Measurements from ENCODE around the gene MATN4. TPM values are rescaled to one million over a fixed set of nuclear protein-coding genes. Genes with fewer than 3 reads are reported as not detected.

The MATN4 gene
- total RNA-seq, 2 donors from 2014 or later: not detected

DNA sequence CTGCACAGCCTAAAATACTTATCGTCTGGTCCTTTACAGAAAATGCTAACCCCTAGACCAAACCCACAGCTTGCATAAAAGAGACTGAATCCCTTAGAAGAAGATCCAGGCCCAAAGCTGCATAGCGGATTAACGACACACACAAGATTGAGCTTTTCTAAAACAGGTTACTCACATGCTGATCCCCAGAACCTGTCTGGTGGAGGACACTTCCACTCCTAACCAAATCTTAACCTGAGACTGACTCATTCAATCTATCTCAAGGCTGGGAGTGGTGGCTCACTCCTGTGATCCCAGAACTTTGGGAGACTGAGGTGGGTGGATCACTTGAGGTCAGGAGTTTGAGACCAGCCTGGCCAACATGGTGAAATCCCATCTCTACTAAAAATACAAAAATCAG lies 50.9 kb downstream of the MATN4 start:
- Mint-ChIP-seq H3K4me3 (no peak overlapping the region), H3K27ac (no peak overlapping the region), H3K4me1 (peaks cover 3% of the 10 kb centered on the region), H3K36me3 (ENCODE audit: low read depth) (peaks cover 7% of the 10 kb centered on the region), H3K27me3 (peaks cover 72% of the 10 kb centered on the region)
- no peaks in the 10 kb centered on the region for H3K9me3 ChIP-seq (ENCODE audit: control insufficient read depth, low read length, poor library complexity, severe bottlenecking)
- ATAC-seq (no peak), DNase-seq (no peak)

- ATAC-seq (no peak), DNase-seq (no peak)
- Mint-ChIP-seq H3K36me3 (ENCODE audit: low read depth) (peaks cover 9% of the 10 kb centered on the region), H3K4me1 (peaks cover 5% of the 10 kb centered on the region), H3K27me3 (peaks cover 77% of the 10 kb centered on the region), H3K27ac (no peak within 1 kb of the TSS), H3K4me3 (peak within 1 kb of the TSS; percentile 7)
- H3K9me3 ChIP-seq (ENCODE audit: control insufficient read depth, low read length, poor library complexity, severe bottlenecking): no peaks in the 10 kb centered on the region
Measured at GRCh38 chr20:45254383-45255262, 53.5 kb downstream of the MATN4 start, which contains the start of gene SLPI. TSS of gene SLPI (minus strand) at chr20:45254564. CDS start at chr20:45254543, 21 bp downstream.

DNA sequence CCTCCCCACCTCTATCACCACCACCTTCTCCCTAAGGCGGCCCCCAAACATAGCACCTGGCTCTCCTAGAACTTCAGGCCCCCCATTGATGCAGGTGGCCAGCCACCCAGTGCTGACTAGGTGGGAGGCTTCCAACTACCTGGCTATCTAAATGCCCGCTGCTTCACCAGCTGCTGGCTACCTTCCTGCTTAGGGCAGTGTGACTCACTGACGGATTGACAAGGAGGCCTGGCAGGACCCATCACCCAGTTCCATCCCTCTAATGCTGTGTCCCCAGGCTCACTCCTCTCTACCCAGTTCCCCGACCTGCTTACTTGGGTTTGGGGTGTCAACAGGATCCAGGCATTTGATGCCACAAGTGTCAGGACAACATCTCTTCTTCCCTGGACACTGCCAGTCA lies 54.8 kb downstream of the MATN4 start:
- ATAC-seq (no peak), DNase-seq (no peak)
- no peaks in the 10 kb centered on the region for H3K9me3 ChIP-seq (ENCODE audit: control insufficient read depth, low read length, poor library complexity, severe bottlenecking)
- peaks cover 10% of the 10 kb centered on the region for H3K36me3 Mint-ChIP-seq (ENCODE audit: low read depth)
- no peak overlapping the region for H3K27ac Mint-ChIP-seq
- H3K27me3 Mint-ChIP-seq: peaks cover 75% of the 10 kb centered on the region
- no peak overlapping the region for H3K4me3 Mint-ChIP-seq
- H3K4me1 Mint-ChIP-seq: peaks cover 5% of the 10 kb centered on the region

GRCh38 chr20:45251884-45252560 lies 56.1 kb downstream of the MATN4 start:
- peaks cover 79% of the 10 kb centered on the region for H3K27me3 Mint-ChIP-seq

GRCh38 chr20:45248609-45249008 lies 59.5 kb downstream of the MATN4 start:
- H3K27ac Mint-ChIP-seq: no peak overlapping the region
- peaks cover 89% of the 10 kb centered on the region for H3K27me3 Mint-ChIP-seq
- H3K4me3 Mint-ChIP-seq: no peak overlapping the region
- H3K36me3 Mint-ChIP-seq (ENCODE audit: low read depth): peaks cover 9% of the 10 kb centered on the region
- H3K4me1 Mint-ChIP-seq: peaks cover 3% of the 10 kb centered on the region
- ATAC-seq (no peak), DNase-seq (no peak)
- no peaks in the 10 kb centered on the region for H3K9me3 ChIP-seq (ENCODE audit: control insufficient read depth, low read length, poor library complexity, severe bottlenecking)

More at GRCh38 chr20:45251884-45252560, 56.1 kb downstream of the MATN4 start:
- peaks cover 10% of the 10 kb centered on the region for H3K36me3 Mint-ChIP-seq (ENCODE audit: low read depth)
- no peak overlapping the region for H3K27ac Mint-ChIP-seq
- DNase-seq (no peak), ATAC-seq (no peak)
- H3K4me3 Mint-ChIP-seq: no peak overlapping the region
- no peaks in the 10 kb centered on the region for H3K9me3 ChIP-seq (ENCODE audit: control insufficient read depth, low read length, poor library complexity, severe bottlenecking)
- H3K4me1 Mint-ChIP-seq: peaks cover 5% of the 10 kb centered on the region

DNA sequence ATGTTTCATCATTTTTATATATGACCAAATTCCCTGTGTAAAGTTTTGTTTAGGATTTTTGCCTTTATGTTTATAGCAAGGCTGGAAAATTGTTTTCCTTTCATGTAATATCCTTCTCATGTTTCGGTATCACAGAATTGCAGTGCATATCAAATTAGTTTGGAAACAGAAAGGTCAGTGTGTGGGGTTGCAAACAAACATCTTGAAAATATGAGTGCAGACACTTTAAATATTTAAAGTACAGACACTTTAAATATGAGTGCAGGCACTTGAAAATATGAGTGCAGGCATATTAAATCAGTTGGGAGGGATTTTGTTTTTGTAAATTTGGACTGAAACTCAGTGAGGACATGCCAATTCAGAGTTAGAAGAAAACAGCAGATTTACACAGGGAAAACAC lies 60.2 kb downstream of the MATN4 start:
- H3K27ac Mint-ChIP-seq: no peak overlapping the region
- peaks cover 3% of the 10 kb centered on the region for H3K4me1 Mint-ChIP-seq
- no peaks in the 10 kb centered on the region for H3K9me3 ChIP-seq (ENCODE audit: control insufficient read depth, low read length, poor library complexity, severe bottlenecking)
- peaks cover 9% of the 10 kb centered on the region for H3K36me3 Mint-ChIP-seq (ENCODE audit: low read depth)
- no peak overlapping the region for H3K4me3 Mint-ChIP-seq
- ATAC-seq (no peak), DNase-seq (no peak)
- H3K27me3 Mint-ChIP-seq: peaks cover 86% of the 10 kb centered on the region

DNA sequence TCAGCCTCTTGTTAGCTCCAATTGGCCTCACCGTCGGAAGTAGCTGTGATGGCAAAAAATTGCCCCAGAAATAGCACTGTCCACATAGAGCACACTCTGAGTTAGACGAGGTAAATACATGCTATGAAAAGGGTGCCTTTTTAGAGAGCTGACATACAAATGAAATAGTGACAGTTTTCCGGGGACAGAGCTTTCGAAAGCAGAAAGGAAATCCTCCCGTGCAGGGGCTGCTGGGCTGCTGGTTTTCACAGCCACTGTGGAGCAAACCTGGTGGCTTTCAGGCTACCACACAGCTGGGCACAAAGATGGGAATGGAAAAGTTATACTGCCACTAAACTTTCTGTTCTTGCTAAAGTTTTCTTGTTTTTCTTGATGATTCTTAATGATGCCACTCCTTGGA lies 62.0 kb downstream of the MATN4 start:
- DNase-seq (no peak), ATAC-seq (no peak)
- Mint-ChIP-seq H3K27me3 (peaks cover 69% of the 10 kb centered on the region), H3K4me3 (no peak overlapping the region), H3K27ac (no peak overlapping the region), H3K36me3 (ENCODE audit: low read depth) (peaks cover 6% of the 10 kb centered on the region), H3K4me1 (no peaks in the 10 kb centered on the region)
- no peaks in the 10 kb centered on the region for H3K9me3 ChIP-seq (ENCODE audit: control insufficient read depth, low read length, poor library complexity, severe bottlenecking)

Other genes starting within 250 kb of the MATN4 start
- not detected for gene KCNS1, start 207.2 kb downstream of the MATN4 start, total RNA-seq
- not detected for gene WFDC5, start 193.1 kb downstream of the MATN4 start, total RNA-seq
- gene WFDC12, start 183.8 kb downstream of the MATN4 start, total RNA-seq: not detected
- gene PI3, start 133.4 kb downstream of the MATN4 start, total RNA-seq: not detected
- gene SEMG1, start 101.3 kb downstream of the MATN4 start, total RNA-seq: not detected
- not detected for gene SEMG2, start 86.9 kb downstream of the MATN4 start, total RNA-seq
- gene SLPI, start 53.7 kb downstream of the MATN4 start, total RNA-seq: not detected
- not detected for gene RBPJL, start 1.5 kb downstream of the MATN4 start, total RNA-seq
- 1 to 10 TPM; 2.7 to 5.3 TPM for gene SDC4, start 40.1 kb upstream of the MATN4 start, total RNA-seq
- 10 to 100 TPM; 93.3 to 99.5 TPM for gene SYS1, start 54.9 kb upstream of the MATN4 start, total RNA-seq
- gene TP53TG5, start 70.0 kb upstream of the MATN4 start, total RNA-seq: not detected
- gene DBNDD2, start 100.0 kb upstream of the MATN4 start, total RNA-seq: 10 to 100 TPM; 10.7 to 10.9 TPM
- gene PIGT, start 107.8 kb upstream of the MATN4 start, total RNA-seq: 100 to 1,000 TPM; 115 to 136 TPM
- under 1 TPM in 1 of 2 donors, not detected in 1; 0.96 TPM for gene WFDC2, start 161.5 kb upstream of the MATN4 start, total RNA-seq
- not detected for gene SPINT3, start 207.3 kb upstream of the MATN4 start, total RNA-seq
- gene WFDC6, start 231.2 kb upstream of the MATN4 start, total RNA-seq: not detected
- gene EPPIN, start 239.1 kb upstream of the MATN4 start, total RNA-seq: not detected

Data from T-helper 17 cell (primary cell).